ENCODE data around the gene GLI3.

GLI3 gene

GRCh38 chr7:42105554-42106358 lies 131.3 kb downstream of the GLI3 start:
- DNase-seq, result no peak

GRCh38 chr7:42104694-42105093 lies 132.3 kb downstream of the GLI3 start:
- no peak for DNase-seq

- no peak for DNase-seq
Measured at GRCh38 chr7:42104231-42104630, 132.8 kb downstream of the GLI3 start.

- no peak for DNase-seq
Measured at GRCh38 chr7:42103456-42103855, 133.6 kb downstream of the GLI3 start.

- DNase-seq, result no peak
Measured at GRCh38 chr7:42103020-42103419, 134.0 kb downstream of the GLI3 start.

- DNase-seq, result no peak
Measured at GRCh38 chr7:42102301-42102700, 134.7 kb downstream of the GLI3 start.

GRCh38 chr7:42100156-42100508 lies 136.9 kb downstream of the GLI3 start:
- DNase-seq, result no peak

- DNase-seq, result no peak
Measured at GRCh38 chr7:42099470-42100155, 137.4 kb downstream of the GLI3 start.

- no peak for DNase-seq
Measured at GRCh38 chr7:42099066-42099465, 137.9 kb downstream of the GLI3 start.

- no peak for DNase-seq
Measured at GRCh38 chr7:42097752-42098151, 139.3 kb downstream of the GLI3 start.

- DNase-seq, result no peak
Measured at GRCh38 chr7:42096681-42097561, 140.1 kb downstream of the GLI3 start.

- DNase-seq, result no peak
Measured at GRCh38 chr7:42096268-42096667, 140.7 kb downstream of the GLI3 start.

GRCh38 chr7:42095791-42096190 lies 141.2 kb downstream of the GLI3 start:
- no peak for DNase-seq

- no peak for DNase-seq
Measured at GRCh38 chr7:42093349-42093905, 143.6 kb downstream of the GLI3 start.

GRCh38 chr7:42091461-42092291 lies 145.3 kb downstream of the GLI3 start:
- DNase-seq, result peak; percentile 60

GRCh38 chr7:42090806-42091205 lies 146.2 kb downstream of the GLI3 start:
- DNase-seq, result no peak

- DNase-seq, result no peak
Measured at GRCh38 chr7:42090056-42090455, 147.0 kb downstream of the GLI3 start.

- no peak for DNase-seq
Measured at GRCh38 chr7:42087616-42088015, 149.4 kb downstream of the GLI3 start.

- DNase-seq, result no peak
Measured at GRCh38 chr7:42085531-42085930, 151.5 kb downstream of the GLI3 start.

GRCh38 chr7:42084263-42084662 lies 152.7 kb downstream of the GLI3 start:
- DNase-seq, result no peak

GRCh38 chr7:42083284-42083683 lies 153.7 kb downstream of the GLI3 start:
- no peak for DNase-seq

- DNase-seq, result no peak
Measured at GRCh38 chr7:42082144-42082543, 154.9 kb downstream of the GLI3 start.
